Kidney (tissue), 14 donors: ENCODE measurements around the gene COL23A1. TPM values are rescaled to one million over a fixed set of nuclear protein-coding genes. Genes with fewer than 3 reads are reported as not detected.

Experiments
- DNase-seq, 5 donors: peaks; one replicate each; pipeline ENCODE4 v3.0.0-alpha.2; 2013 to 2020
- FAIRE-seq: peaks from 2 replicates; lab custom pipeline; 2012; peaks lifted over from hg19 to GRCh38; lab: Jason Lieb, UNC
- H3K27ac ChIP-seq, 2 donors: one replicate each; pipeline ENCODE4 v1.7.0; 2013; ENCODE audit warnings: low read depth in 2 of 2, low read length in 2 of 2, inconsistent platforms in 1 of 2
- H3K27me3 ChIP-seq: one replicate; pipeline ENCODE4 v1.7.1; 2013; ENCODE audit warnings: low read length, inconsistent platforms; ENCODE audit not compliant: control insufficient read depth, insufficient read depth
- H3K36me3 ChIP-seq, 3 donors: one replicate each; pipeline versions ENCODE4 v1.7.0 to v1.7.1; 2013; ENCODE audit warnings: low read length in 3 of 3, control low read depth in 1 of 3, inconsistent platforms in 1 of 3; ENCODE audit not compliant: insufficient read depth in 3 of 3, control insufficient read depth in 2 of 3
- H3K4me1 ChIP-seq, 3 donors: one replicate each; pipeline versions ENCODE4 v1.7.0 to v1.7.1; 2013; ENCODE audit warnings: low read length in 3 of 3, inconsistent platforms in 1 of 3, low read depth in 1 of 3; ENCODE audit not compliant: control insufficient read depth in 2 of 3, insufficient read depth in 2 of 3
- H3K4me3 ChIP-seq, 3 donors: one replicate each; pipeline versions ENCODE4 v1.7.0 to v1.8.1; 2013; ENCODE audit warnings: low read length in 3 of 3, control low read depth in 1 of 3, inconsistent platforms in 1 of 3
- H3K9ac ChIP-seq, 3 donors: one replicate each; pipeline versions ENCODE4 v1.7.0 to v1.7.1; 2013; ENCODE audit warnings: low read length in 3 of 3, control low read depth in 1 of 3, inconsistent platforms in 1 of 3
- H3K9me3 ChIP-seq, 3 donors: one replicate each; pipeline versions ENCODE4 v1.7.0 to v1.7.1; 2013; ENCODE audit warnings: low read length in 3 of 3, control low read depth in 1 of 3, inconsistent platforms in 1 of 3; ENCODE audit not compliant: control insufficient read depth in 2 of 3, insufficient read depth in 1 of 3
- intact Hi-C: fragments of 100-400 bp; cut with DNase I; formaldehyde crosslinking; loops from one replicate; pipeline ENCODE4 v1.11.1; 2022
- polyA plus RNA-seq: library from polyadenylated mRNA; stranded (reverse); fragments of 350-450 nt; fragmentation: Illumina TruSeq; extraction: RNeasy Lipid Tissue Mini Kit (QIAGEN cat#74804); gene quantifications from one replicate; pipeline ENCODE4 v1.2.3, GENCODE V29; 2014; ENCODE audit warnings: low read depth, low replicate concordance; ENCODE audit not compliant: insufficient read depth
- total RNA-seq: library from RNA; stranded (reverse); fragmentation: NEBNext Ultra II Directional; extraction: Animal tissue kit (Norgen Biotek cat#: 25700); gene quantifications from one replicate; pipeline ENCODE4 v1.2.1, GENCODE V29; 2021
- TF ChIP-seq, protein P1 (sequence below): IDR thresholded peaks from 3 replicates; pipeline ENCODE4 v1.5.1; 2012; ENCODE audit warnings: mild to moderate bottlenecking, moderate library complexity, borderline replicate concordance; ENCODE audit not compliant: insufficient read depth; ENCODE audit errors: extremely low read depth
- donor health status: control.
- donor health status: control.
- donor health status: control.
- donor health status: control.
- donor health status: control.
- donor health status: DM: yes; HTN: yes; CAD: no.
- donor health status: Normal renal cell carcinoma (clear cell type).

The COL23A1 gene
- total and polyA plus RNA-seq, 2 donors from 2014 or later = 4.1 to 8.7 TPM

DNA sequence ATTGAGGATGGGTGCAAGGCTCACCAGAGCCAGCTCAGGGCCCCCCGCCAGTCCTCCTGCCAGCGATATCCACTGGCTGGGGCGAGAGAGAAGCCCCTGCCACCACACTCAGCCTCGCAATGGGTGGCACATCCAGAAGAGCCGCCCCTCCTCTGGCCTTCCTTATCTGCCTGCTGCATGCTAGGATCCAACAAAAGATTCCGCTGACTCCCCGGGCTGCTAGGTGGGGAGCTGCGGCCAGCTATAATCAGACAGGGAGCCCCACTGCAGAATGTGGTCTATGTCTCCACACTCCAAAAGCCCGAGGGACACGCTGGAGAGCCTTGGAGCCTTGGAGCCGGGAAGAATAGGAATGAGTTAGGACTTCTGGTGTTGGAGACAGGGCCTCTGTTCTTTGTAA lies 32.8 kb downstream of the COL23A1 start:
- intact Hi-C loops = no loop called here
- Histone ChIP-seq H3K9ac (no peak overlapping the region), H3K27me3 (no peaks in the 10 kb centered on the region), H3K36me3 (no peaks in the 10 kb centered on the region), H3K27ac (no peak overlapping the region), H3K4me3 (no peak overlapping the region), H3K9me3 (no peaks in the 10 kb centered on the region), H3K4me1 (peaks cover 0 to 4% (median 4%) of the 10 kb centered on the region in 3 donors)
- TF ChIP-seq, protein P1, sequence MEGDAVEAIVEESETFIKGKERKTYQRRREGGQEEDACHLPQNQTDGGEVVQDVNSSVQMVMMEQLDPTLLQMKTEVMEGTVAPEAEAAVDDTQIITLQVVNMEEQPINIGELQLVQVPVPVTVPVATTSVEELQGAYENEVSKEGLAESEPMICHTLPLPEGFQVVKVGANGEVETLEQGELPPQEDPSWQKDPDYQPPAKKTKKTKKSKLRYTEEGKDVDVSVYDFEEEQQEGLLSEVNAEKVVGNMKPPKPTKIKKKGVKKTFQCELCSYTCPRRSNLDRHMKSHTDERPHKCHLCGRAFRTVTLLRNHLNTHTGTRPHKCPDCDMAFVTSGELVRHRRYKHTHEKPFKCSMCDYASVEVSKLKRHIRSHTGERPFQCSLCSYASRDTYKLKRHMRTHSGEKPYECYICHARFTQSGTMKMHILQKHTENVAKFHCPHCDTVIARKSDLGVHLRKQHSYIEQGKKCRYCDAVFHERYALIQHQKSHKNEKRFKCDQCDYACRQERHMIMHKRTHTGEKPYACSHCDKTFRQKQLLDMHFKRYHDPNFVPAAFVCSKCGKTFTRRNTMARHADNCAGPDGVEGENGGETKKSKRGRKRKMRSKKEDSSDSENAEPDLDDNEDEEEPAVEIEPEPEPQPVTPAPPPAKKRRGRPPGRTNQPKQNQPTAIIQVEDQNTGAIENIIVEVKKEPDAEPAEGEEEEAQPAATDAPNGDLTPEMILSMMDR = no peak
- FAIRE-seq (no peak), DNase-seq (no peak)

DNA sequence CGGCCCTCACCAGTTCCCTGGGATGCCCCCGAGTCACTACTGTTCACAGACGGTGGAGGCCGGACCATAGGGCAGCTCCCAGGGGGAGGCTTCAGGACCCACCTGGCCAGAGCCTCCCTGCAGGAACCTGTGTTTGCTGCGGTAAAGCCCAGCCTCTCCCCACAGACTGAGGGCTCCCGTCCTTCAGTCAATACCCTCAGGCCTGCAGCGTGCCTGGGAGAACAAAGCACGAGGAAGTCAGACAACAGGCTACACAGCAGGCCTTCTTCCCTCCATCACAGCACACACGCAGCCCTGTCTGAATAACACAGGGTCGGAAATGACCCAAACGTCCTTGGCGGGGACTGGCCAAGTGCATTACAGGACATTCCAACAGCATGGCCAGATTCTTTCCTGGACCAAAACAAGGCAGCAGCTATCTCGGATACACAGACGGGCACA lies 34.4 kb downstream of the COL23A1 start:
- H3K4me1 ChIP-seq = peaks cover 0 to 4% (median 4%) of the 10 kb centered on the region in 3 donors
- intact Hi-C loops = no loop called here
- no peak overlapping the region for H3K27ac ChIP-seq
- no peaks in the 10 kb centered on the region for H3K27me3 ChIP-seq
- no peak overlapping the region for H3K9ac ChIP-seq
- no peaks in the 10 kb centered on the region for H3K9me3 ChIP-seq
- TF ChIP-seq, protein P1 = no peak
- FAIRE-seq (no peak), DNase-seq (peak in 1 of 5 donors; percentile 54)
- H3K4me3 ChIP-seq = no peak overlapping the region
- no peaks in the 10 kb centered on the region for H3K36me3 ChIP-seq

- H3K27me3 ChIP-seq = no peaks in the 10 kb centered on the region
- DNase-seq (peak in 1 of 5 donors; percentile 10), FAIRE-seq (no peak)
- H3K4me1 ChIP-seq = peaks cover 0 to 4% (median 4%) of the 10 kb centered on the region in 3 donors
- TF ChIP-seq, protein P1 = no peak
- intact Hi-C loops = no loop called here
- no peaks in the 10 kb centered on the region for H3K36me3 ChIP-seq
- H3K9ac ChIP-seq = no peak overlapping the region
- no peak overlapping the region for H3K27ac ChIP-seq
- no peaks in the 10 kb centered on the region for H3K9me3 ChIP-seq
- H3K4me3 ChIP-seq = no peak overlapping the region
These were observed 35.2 kb downstream of the COL23A1 start for GRCh38 chr5:178555005-178555404.

DNA sequence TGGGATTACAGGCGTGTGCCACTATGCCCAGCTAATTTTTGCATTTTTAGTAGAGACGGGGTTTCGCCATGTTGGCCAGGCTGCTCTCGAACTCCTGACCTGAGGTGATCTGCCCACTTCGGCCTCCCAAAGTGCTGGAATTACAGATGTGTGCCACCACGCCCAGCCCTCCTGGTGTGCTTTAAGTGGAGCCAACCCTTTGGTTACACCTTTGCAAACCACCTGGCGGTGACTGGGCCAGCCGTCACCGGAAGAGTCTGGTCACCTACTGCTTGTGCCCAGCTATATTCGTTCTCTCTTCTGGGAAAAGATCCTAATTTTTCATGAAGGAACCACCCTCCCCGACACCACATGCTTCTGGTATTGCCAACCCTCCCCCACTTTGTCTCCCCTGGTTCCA lies 35.9 kb downstream of the COL23A1 start:
- Histone ChIP-seq H3K27me3 (no peaks in the 10 kb centered on the region), H3K9me3 (no peaks in the 10 kb centered on the region), H3K4me1 (peaks cover 0 to 4% (median 4%) of the 10 kb centered on the region in 3 donors), H3K9ac (no peak overlapping the region), H3K4me3 (no peak overlapping the region), H3K27ac (no peak overlapping the region), H3K36me3 (no peaks in the 10 kb centered on the region)
- TF ChIP-seq, protein P1 = no peak
- DNase-seq (peak in 1 of 5 donors; percentile 25), FAIRE-seq (no peak)
- intact Hi-C loops = loop anchor here (5.0 kb wide), 1 partner anchor 277 kb away; no protein-coding TSS in a partner anchor
